CD4-positive, alpha-beta T cell treated with Interleukin-12 subunit alpha and Interleukin-12 subunit beta, for 1 hour (primary cell): ENCODE measurements around the gene USP6NL.
A peak's percentile ranks its signal among the peaks of the same experiment; 100 is the strongest.

ENCODE experiments used
- DNase-seq: peaks from one replicate; pipeline ENCODE4 v3.0.0-alpha.2; 2020

Gene USP6NL

DNA sequence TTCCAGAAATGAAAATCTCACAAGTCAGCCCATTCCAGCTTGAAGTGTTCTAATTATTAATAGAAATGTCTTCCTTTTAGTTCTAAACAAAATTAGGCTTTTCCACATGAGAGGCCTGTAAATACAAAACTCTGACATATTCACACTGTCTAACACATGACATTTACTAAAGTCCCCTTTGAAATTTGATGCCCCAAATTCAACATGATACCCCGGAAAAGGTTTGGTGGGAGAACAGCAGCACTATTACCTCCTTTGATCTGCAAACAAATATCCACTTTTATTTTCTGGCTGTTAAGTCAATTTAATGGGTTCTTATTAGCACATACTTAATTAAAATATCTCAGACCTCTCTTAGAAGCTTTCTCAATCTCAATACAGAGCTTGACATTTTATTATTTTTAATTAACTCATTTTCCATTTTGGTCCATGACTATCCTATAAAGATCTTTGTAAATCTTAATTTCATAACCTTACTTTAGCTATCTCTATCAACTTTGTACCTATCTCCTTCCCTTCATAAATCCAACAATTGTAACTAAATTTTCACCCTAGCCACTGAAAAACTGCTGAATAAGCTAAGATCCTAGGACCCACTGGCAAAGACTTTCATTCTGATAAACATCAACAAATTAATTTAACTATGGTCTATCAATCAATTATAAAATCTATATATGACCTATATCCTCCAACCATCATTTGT, 63.2 kb downstream of the USP6NL start:
- no peak for DNase-seq

GRCh38 chr10:11546581-11546980, 64.9 kb downstream of the USP6NL start:
- DNase-seq: no peak

DNA sequence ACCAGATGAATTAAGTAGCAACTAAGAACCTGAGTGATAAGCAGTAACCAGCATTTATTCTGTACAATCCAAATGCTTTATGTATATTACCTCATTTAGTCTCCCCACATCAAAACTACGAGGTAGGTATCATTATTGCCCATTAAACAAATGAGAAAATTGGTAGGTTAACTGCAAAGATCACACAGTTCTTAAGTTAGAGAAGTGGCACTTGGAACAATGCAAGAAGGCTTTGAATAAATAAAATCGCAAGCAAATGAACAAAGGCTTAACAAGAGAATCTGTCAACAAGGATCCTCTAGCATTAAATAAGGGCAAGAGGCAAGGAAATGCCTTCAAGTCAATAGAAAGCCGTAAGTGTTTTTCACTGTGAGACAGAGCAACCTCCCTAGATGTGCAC, 70.2 kb downstream of the USP6NL start:
- no peak for DNase-seq

GRCh38 chr10:11539191-11539868, 72.1 kb downstream of the USP6NL start:
- no peak for DNase-seq

GRCh38 chr10:11538834-11539190, 72.6 kb downstream of the USP6NL start:
- no peak for DNase-seq

- DNase-seq: no peak
Observed at GRCh38 chr10:11536228-11536627, 75.2 kb downstream of the USP6NL start.

GRCh38 chr10:11535346-11535959, 76.0 kb downstream of the USP6NL start:
- DNase-seq: no peak

- DNase-seq: no peak
Observed at GRCh38 chr10:11533328-11533781, 78.1 kb downstream of the USP6NL start.

DNA sequence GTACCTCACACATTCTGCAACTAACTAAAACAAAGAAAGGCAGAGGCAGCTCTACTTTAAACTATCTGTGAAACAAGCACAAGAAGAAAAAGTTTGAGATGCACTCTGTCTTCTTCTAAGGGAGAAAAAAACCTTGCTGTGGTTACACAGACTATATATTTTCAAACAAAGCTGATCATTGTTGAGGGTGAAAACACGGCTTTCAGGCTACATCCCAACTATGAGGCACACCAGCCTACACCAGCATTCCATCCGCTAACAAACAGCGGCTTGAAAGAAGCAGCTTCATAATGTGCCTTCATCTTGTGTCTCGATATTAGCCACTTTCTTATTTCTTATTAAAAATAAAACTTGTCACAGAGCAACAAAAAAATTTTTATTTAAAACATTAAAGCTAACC, 79.1 kb downstream of the USP6NL start:
- no peak for DNase-seq

- no peak for DNase-seq
Observed at GRCh38 chr10:11530806-11531205, 80.6 kb downstream of the USP6NL start.

DNA sequence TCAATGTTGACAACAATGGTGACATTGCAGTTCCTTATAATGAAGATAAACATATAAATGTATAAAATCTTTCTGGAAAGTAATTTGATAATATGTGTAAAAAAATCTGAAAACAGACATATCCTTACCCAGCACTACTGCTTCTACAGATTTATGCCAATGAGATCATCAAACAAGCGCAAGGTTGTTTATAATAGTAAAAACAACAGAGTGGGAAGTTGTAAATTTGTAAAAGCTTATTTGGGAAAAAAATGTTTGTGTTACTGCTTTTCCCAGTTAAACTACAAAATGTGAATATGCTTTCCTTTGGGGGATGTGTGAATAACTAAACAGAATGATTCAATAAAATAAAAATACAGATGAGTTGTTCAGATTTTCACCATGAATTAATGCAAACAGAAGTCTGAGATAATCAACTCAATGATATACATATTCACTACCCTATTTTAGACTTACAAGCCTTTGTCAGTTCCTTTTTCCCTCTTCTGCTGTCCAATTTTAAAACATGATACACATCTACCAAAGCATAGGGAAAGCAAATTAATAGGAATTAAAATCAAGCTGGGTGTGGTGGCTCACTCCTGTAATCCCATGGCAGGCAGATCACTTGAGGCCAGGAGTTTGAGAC, 82.1 kb downstream of the USP6NL start:
- no peak for DNase-seq

- no peak for DNase-seq
Observed at GRCh38 chr10:11528286-11528685, 83.2 kb downstream of the USP6NL start.

DNA sequence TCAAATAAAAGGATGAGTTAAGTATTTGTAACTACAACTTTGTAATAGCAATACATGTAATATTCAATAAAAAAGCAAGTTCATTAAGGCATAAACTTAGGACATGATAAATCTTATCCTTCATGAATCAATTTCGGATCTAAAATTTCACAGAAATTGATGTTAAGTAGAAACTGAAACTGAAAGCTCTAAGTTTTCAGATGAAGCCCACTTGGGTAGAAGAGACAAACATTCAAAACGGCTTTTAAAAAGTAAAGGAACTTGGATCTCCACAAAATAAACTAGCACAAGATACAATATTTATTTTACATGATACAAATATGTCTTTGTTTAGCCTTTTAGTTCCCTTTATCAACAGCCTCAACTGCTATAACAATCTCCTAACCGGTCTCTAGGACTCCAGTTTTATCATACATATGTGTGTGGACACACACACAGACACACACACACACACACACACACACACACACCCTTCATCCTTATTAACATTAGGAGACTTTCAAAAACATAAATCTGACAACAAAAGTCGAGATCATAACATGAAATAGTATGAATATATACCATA, 83.7 kb downstream of the USP6NL start:
- no peak for DNase-seq

GRCh38 chr10:11527068-11527467, 84.4 kb downstream of the USP6NL start:
- no peak for DNase-seq

DNA sequence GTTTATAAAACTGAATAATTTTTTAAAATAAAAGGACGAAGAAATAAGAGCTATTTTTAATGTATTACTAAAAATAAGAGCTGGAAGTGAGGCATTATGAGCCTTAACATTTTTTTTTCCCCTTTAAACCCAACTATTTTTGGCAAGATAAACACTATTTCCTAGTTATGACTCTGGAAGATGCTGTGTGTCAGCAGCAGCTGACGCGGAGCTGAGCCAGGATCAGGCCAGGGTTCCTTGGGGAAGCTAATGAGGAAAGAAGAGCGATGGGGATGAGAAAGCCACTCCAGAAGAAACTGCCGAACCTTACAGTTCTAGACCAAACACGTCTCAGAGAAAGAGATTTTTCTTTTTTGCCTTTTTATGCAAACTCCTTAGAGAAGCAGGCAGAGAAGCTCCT, 85.9 kb downstream of the USP6NL start:
- no peak for DNase-seq

DNA sequence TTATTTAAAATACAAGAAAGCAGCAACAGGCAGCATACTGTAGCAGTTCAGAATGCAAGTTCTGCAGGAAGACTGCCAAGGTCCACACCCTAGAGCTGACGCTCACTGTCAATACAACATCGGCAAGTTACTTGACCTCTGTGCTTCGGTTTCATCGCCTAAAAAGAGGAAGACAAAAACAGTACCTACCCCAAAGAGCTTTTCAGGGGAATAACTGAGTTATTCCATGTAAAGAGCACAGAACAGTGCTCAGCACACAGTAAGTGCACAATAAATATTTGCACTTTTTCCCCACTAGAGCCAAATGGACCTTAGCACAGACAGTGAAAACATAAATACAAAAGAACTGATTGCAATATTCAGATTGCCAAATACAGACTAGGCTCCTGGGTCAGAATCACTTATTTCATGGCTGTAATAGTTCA, 88.6 kb downstream of the USP6NL start:
- no peak for DNase-seq

- DNase-seq: no peak
Observed at GRCh38 chr10:11521860-11522259, 89.6 kb downstream of the USP6NL start.

GRCh38 chr10:11520892-11521291, 90.6 kb downstream of the USP6NL start:
- no peak for DNase-seq

DNA sequence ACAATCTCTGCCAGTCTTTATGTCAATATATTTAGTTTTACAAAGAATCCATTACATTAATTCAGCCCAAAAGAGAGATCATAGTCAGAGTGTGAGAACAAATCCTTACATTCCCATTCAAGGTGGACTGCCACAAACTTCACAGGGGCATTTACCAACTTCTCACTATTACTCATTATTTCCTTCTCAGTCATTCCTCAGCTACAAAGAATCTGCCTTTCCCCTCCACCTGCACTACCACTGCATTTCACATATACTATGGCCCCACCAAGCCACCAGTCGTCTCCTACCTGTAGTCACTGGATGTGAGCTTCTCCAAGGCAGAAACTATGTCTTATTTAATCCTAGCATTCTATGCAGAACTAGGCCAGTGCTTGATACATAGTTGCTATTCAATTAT, 94.3 kb downstream of the USP6NL start:
- no peak for DNase-seq

GRCh38 chr10:11516431-11516746, 95.1 kb downstream of the USP6NL start:
- DNase-seq: no peak

GRCh38 chr10:11515596-11516430, 95.6 kb downstream of the USP6NL start:
- DNase-seq: peak; percentile 55

DNA sequence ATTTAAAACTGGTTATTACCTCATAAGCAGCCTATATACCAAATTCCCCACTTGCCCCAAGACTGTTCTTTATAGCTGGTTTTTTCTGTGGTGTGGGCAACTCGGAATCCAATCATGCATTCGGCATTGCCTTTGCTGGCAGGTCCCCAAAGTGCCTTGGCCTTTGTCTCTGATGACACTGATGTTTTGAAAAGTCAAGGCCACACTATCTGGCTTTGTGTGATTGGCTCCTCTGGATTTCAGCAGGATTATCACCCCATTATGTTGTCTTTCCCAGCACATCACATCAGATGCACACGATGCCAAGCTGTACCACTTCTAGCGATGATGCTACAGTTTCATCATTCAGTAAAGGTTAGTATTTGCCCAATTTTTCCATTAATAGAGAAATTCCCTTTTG, 97.7 kb downstream of the USP6NL start:
- DNase-seq: no peak

DNA sequence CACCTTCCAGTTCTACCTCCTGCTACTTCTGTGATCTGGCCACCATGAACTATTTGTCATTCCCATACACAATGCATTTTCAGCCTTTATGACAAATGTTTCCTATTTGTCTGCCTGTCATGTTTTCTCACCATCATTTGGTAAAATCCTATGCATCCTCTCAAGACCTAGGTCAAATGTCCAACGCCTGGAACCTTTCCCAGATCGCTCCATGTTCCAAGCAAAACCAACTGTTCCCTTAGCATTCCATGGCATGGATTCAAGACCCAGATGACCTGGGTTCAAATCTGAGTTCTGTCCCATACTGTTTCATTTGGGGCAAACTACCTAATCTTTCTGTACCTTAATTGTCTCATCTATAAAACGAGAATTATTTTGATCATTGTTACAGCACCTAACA, 98.9 kb downstream of the USP6NL start:
- no peak for DNase-seq
